ENCODE measurements around the gene ANKS6. TPM values are rescaled to one million over a fixed set of nuclear protein-coding genes. Genes with fewer than 3 reads are reported as not detected.

ANKS6 gene
- total RNA-seq, 1 experiment from 2014 or later = 19.6 TPM

GRCh38 chr9:98842510-98842909 lies 46.2 kb upstream of the ANKS6 start:
- Histone ChIP-seq H3K9me3 (ENCODE audit: control insufficient read depth, insufficient read depth, low read depth, low read length) (no peaks in the 10 kb centered on the region), H3K4me1 (ENCODE audit: control insufficient read depth, insufficient read depth, low read length) (no peaks in the 10 kb centered on the region), H3K36me3 (ENCODE audit: control insufficient read depth, insufficient read depth, low read length) (no peaks in the 10 kb centered on the region), H3K27me3 (ENCODE audit: control insufficient read depth, insufficient read depth, low read length) (no peaks in the 10 kb centered on the region), H3K27ac (ENCODE audit: low read length) (no peak overlapping the region), H3K4me3 (ENCODE audit: low read depth in 2 of 2, low read length in 2 of 2) (no peak overlapping the region)
- no TSS peak for BruUV-seq (replicated peaks)
- ATAC-seq (no peak), DNase-seq (ENCODE audit: low read depth, low spot score) (no peak)
- CTCF ChIA-PET = no interaction called here
- POLR2A ChIA-PET = no interaction called here
- TF ChIP-seq SIN3A (IDR thresholded peaks at IDR 0.05; ENCODE audit: borderline replicate concordance, insufficient read depth, low read depth, low read length) (no peak), TCF7L2 (IDR thresholded peaks at IDR 0.05; ENCODE audit: low read depth, low read length) (no peak), POLR2AphosphoS5 (IDR thresholded peaks at IDR 0.05; ENCODE audit: low read depth, low read length) (no peak), REST (IDR thresholded peaks at IDR 0.05; ENCODE audit: insufficient read depth in 1 of 2, low read depth in 2 of 2, low read length in 1 of 2) (no peak)
- TF ChIP-seq, protein P1, sequence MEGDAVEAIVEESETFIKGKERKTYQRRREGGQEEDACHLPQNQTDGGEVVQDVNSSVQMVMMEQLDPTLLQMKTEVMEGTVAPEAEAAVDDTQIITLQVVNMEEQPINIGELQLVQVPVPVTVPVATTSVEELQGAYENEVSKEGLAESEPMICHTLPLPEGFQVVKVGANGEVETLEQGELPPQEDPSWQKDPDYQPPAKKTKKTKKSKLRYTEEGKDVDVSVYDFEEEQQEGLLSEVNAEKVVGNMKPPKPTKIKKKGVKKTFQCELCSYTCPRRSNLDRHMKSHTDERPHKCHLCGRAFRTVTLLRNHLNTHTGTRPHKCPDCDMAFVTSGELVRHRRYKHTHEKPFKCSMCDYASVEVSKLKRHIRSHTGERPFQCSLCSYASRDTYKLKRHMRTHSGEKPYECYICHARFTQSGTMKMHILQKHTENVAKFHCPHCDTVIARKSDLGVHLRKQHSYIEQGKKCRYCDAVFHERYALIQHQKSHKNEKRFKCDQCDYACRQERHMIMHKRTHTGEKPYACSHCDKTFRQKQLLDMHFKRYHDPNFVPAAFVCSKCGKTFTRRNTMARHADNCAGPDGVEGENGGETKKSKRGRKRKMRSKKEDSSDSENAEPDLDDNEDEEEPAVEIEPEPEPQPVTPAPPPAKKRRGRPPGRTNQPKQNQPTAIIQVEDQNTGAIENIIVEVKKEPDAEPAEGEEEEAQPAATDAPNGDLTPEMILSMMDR (IDR thresholded peaks at IDR 0.05) = no peak
- in situ Hi-C loops (cut with HindIII; ENCODE audit: low pct_unique_long_range_greater_than_20kb, low sequenced_read_pairs) (no loop called here), intact Hi-C loops (cut with micrococcal nuclease; ENCODE audit: unreplicated experiment) (no loop called here)

DNA sequence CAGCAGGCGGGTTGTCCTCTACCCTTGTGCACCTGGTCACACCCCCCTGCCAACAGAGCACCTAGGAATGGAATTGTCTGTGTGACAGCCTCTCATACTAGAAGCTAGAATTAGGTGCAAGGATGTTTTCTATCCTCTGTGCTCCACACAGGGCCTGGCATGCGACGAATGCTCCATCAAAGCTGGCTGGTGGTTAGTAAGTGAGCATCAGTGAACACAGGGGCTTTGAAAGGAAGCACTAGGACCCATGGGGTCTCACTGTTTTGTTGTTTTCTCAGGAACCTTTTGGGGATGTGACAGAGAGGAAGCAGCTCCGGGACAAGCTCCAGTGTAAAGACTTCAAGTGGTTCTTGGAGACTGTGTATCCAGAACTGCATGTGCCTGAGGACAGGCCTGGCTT lies 43.4 kb upstream of the ANKS6 start:
- POLR2A ChIA-PET = no interaction called here
- Histone ChIP-seq H3K9me3 (ENCODE audit: control insufficient read depth, insufficient read depth, low read depth, low read length) (no peaks in the 10 kb centered on the region), H3K36me3 (ENCODE audit: control insufficient read depth, insufficient read depth, low read length) (no peaks in the 10 kb centered on the region), H3K4me1 (ENCODE audit: control insufficient read depth, insufficient read depth, low read length) (no peaks in the 10 kb centered on the region), H3K27ac (ENCODE audit: low read length) (no peak overlapping the region), H3K4me3 (ENCODE audit: low read depth in 2 of 2, low read length in 2 of 2) (no peak overlapping the region), H3K27me3 (ENCODE audit: control insufficient read depth, insufficient read depth, low read length) (no peaks in the 10 kb centered on the region)
- TF ChIP-seq REST (IDR thresholded peaks at IDR 0.05; ENCODE audit: insufficient read depth in 1 of 2, low read depth in 2 of 2, low read length in 1 of 2) = no peak
- TF ChIP-seq, protein P1 (IDR thresholded peaks at IDR 0.05) = no peak
- TF ChIP-seq POLR2AphosphoS5 (IDR thresholded peaks at IDR 0.05; ENCODE audit: low read depth, low read length) = no peak
- no peak for TF ChIP-seq TCF7L2 (IDR thresholded peaks at IDR 0.05; ENCODE audit: low read depth, low read length)
- in situ Hi-C loops (cut with HindIII; ENCODE audit: low pct_unique_long_range_greater_than_20kb, low sequenced_read_pairs) = no loop called here
- CTCF ChIA-PET = no interaction called here
- DNase-seq (ENCODE audit: low read depth, low spot score) (no peak), ATAC-seq (no peak)
- intact Hi-C loops (cut with micrococcal nuclease; ENCODE audit: unreplicated experiment) = no loop called here
- BruUV-seq (replicated peaks) = no TSS peak
